ENCODE data around the gene SRL. TPM values are rescaled to one million over a fixed set of nuclear protein-coding genes. Genes with fewer than 3 reads are reported as not detected.

SRL gene
- total and polyA plus RNA-seq, 2 of the 8 experiments (the other 6 are each of a cell fraction or from before 2014, with no cell fraction given): 0.05 TPM; not detected in 1

DNA sequence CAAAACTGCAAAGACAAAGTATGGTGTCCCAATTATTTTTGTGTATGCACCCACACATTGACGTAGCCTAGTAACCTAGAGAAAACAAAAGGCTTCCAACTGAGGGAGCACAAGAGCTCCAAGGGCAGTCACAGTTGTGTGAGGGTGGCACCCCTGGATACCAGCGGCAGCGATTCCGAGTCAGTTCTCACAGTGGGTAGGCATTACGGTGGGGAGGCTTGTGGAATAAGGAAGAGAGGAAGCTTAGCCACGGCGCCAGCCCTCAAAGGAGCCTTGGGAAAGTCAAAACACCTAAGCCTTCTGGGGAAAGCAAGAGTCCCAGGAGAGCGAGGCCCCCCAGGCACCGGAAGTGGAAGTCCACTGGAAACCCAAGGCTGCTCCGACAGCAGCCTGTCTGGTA lies 94.6 kb downstream of the SRL start:
- CTCF ChIA-PET (ENCODE audit: partially characterized antibody): interaction anchor here (2.4 kb wide), 1 partner anchor 11 kb away, joined by 6 read pairs; no protein-coding TSS in a partner anchor
- 85% methylated on average over 10 of the region's 10 CpGs; no CpG with 5 or more reads in 1 of the 2 experiments for WGBS, 2 experiments (ENCODE audit: extremely low coverage in 1 of 2, insufficient coverage in 1 of 2, insufficient read length in 1 of 2, insufficient replicate concordance in 2 of 2, low coverage in 1 of 2, low lambda C conversion rate in 2 of 2, missing lambda C conversion rate in 1 of 2)

More for the DNA sequence above, 94.6 kb downstream of the SRL start:
- Histone ChIP-seq H3K9me3 (ENCODE audit: insufficient read depth in 2 of 2, low read depth in 1 of 2, low read length in 1 of 2) (no peaks in the 10 kb centered on the region), H3K23ac (ENCODE audit: insufficient read length) (no peak overlapping the region), H3K56ac (replicated peaks; ENCODE audit: insufficient read length, low read depth, low read length) (no peak overlapping the region), H3K4ac (replicated peaks; ENCODE audit: insufficient read length, low read depth, low read length) (no peak overlapping the region), H3K9ac (replicated peaks in 1 of 4; ENCODE audit: extremely low read depth in 1 of 4, low read depth in 3 of 4, low read length in 3 of 4) (no peak overlapping the region), H3K23me2 (ENCODE audit: low read depth, low read length) (no peaks in the 10 kb centered on the region; the same call in 1 of the 2 replicates), H2BK12ac (ENCODE audit: low read depth, low read length) (no peak overlapping the region), H2BK5ac (ENCODE audit: low read depth, low read length) (no peak overlapping the region), H3K27ac (ENCODE audit: low read depth, low read length) (no peak overlapping the region), H3K4me1 (replicated peaks in 1 of 4; ENCODE audit: control insufficient read depth in 3 of 4, insufficient read depth in 4 of 4, low read length in 3 of 4) (no peaks in the 10 kb centered on the region; a peak in 1 of 7 replicates), H4K20me1 (replicated peaks in 1 of 2; ENCODE audit: control insufficient read depth in 1 of 2, insufficient read depth in 2 of 2, low read length in 2 of 2) (no peaks in the 10 kb centered on the region), H4K8ac (ENCODE audit: extremely low read depth, insufficient read depth, low read length) (peak overlapping the region; percentile 43), H3K18ac (ENCODE audit: extremely low read depth, low read length) (no peak overlapping the region), H2BK120ac (replicated peaks; ENCODE audit: low read depth, low read length) (no peak overlapping the region), H3K27me3 (replicated peaks in 1 of 4; ENCODE audit: control insufficient read depth in 3 of 4, extremely low read depth in 1 of 4, insufficient read depth in 3 of 4, low read length in 3 of 4) (no peaks in the 10 kb centered on the region), H3K36me3 (ENCODE audit: control insufficient read depth in 2 of 4, insufficient read depth in 4 of 4, low read length in 3 of 4) (no peaks in the 10 kb centered on the region), H2BK20ac (ENCODE audit: low read length) (no peak overlapping the region), H3K79me1 (ENCODE audit: low read depth, low read length) (no peaks in the 10 kb centered on the region; the same call in 1 of the 2 replicates), H4K91ac (replicated peaks; ENCODE audit: insufficient read length, low read length) (no peak overlapping the region), H2BK15ac (ENCODE audit: low read length) (no peak overlapping the region), H3K79me2 (ENCODE audit: control insufficient read depth in 1 of 2, insufficient read depth in 2 of 2, low read length in 2 of 2) (no peaks in the 10 kb centered on the region), H2AK5ac (ENCODE audit: low read depth, low read length) (no peak overlapping the region), H3K4me3 (ENCODE audit: extremely low read depth in 1 of 4, insufficient read depth in 2 of 4, low read depth in 3 of 4, low read length in 4 of 4) (no peak overlapping the region), H2AFZ (ENCODE audit: low read length) (no peak overlapping the region), H3K14ac (ENCODE audit: insufficient read length) (no peak overlapping the region), H4K5ac (ENCODE audit: insufficient read length, low read depth, low read length) (no peak overlapping the region), H3K4me2 (ENCODE audit: insufficient read depth in 1 of 2, low read depth in 2 of 2, low read length in 2 of 2) (no peak overlapping the region)
- DNase-seq (ENCODE audit: low read depth in 1 of 2, low spot score in 2 of 2) (no peak), FAIRE-seq (no peak)
- POLR2A ChIA-PET (ENCODE audit: partially characterized antibody): interaction anchor here (0.6 kb wide), 1 partner anchor 50 kb away, joined by 4 read pairs; no protein-coding TSS in a partner anchor
- TF ChIP-seq TBP (IDR thresholded peaks at IDR 0.05; ENCODE audit: low read depth, low read length) (no peak), ASH2L (IDR thresholded peaks at IDR 0.05; ENCODE audit: low read length) (no peak), CHD2 (IDR thresholded peaks at IDR 0.05; ENCODE audit: low read length) (no peak), BACH1 (IDR thresholded peaks at IDR 0.05; ENCODE audit: low read length) (no peak), CHD1 (IDR thresholded peaks at IDR 0.05; ENCODE audit: low read depth, low read length) (no peak)
- TF ChIP-seq, protein P1, sequence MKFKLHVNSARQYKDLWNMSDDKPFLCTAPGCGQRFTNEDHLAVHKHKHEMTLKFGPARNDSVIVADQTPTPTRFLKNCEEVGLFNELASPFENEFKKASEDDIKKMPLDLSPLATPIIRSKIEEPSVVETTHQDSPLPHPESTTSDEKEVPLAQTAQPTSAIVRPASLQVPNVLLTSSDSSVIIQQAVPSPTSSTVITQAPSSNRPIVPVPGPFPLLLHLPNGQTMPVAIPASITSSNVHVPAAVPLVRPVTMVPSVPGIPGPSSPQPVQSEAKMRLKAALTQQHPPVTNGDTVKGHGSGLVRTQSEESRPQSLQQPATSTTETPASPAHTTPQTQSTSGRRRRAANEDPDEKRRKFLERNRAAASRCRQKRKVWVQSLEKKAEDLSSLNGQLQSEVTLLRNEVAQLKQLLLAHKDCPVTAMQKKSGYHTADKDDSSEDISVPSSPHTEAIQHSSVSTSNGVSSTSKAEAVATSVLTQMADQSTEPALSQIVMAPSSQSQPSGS (IDR thresholded peaks at IDR 0.05; ENCODE audit: low read length): no peak

All from H1 (cell line).